SU-DHL-6 (cell line): ENCODE measurements around the gene TSACC.

ENCODE experiments used
- H2AFZ ChIP-seq: fragments of 200-600 bp; sonication (generic); 2 replicates; pipeline ENCODE4 v1.6.1; 2014; ENCODE audit warnings: low read depth, mild to moderate bottlenecking, moderate library complexity, mixed read lengths, antibody characterized with exemption, low read length; ENCODE audit not compliant: severe bottlenecking
- H3F3A ChIP-seq: fragments of 200-600 bp; shearing (Covaris generic); 2 replicates; pipeline ENCODE4 v1.6.0; 2016; ENCODE audit warnings: antibody characterized with exemption, mild to moderate bottlenecking; ENCODE audit not compliant: insufficient read depth
- H3K27ac ChIP-seq: fragments of 200-600 bp; sonication (generic); 2 replicates; pipeline ENCODE4 v1.5.1; 2016; ENCODE audit warnings: low read depth, mild to moderate bottlenecking, low read length, moderate library complexity, mixed read lengths
- H3K27me3 ChIP-seq: fragments of 200-600 bp; sonication (generic), shearing (Covaris generic); 2 replicates; pipeline ENCODE4 v1.6.0; 2014; ENCODE audit warnings: mild to moderate bottlenecking, low read length
- H3K36me3 ChIP-seq: fragments of 200-600 bp; sonication (generic); 2 replicates; pipeline ENCODE4 v1.6.1; 2014; ENCODE audit warnings: mild to moderate bottlenecking, low read length, mixed read lengths
- H3K4me2 ChIP-seq: fragments of 300-600, 200-600 bp; shearing (Covaris generic), sonication (generic); 2 replicates; pipeline ENCODE4 v1.6.0; 2014; ENCODE audit warnings: low read length, low read depth, mild to moderate bottlenecking; ENCODE audit not compliant: poor library complexity, severe bottlenecking
- H3K4me3 ChIP-seq: fragments of 200-600 bp; sonication (generic); 2 replicates; pipeline ENCODE4 v1.5.1; 2014; ENCODE audit warnings: antibody characterized with exemption, low read length, mild to moderate bottlenecking, mixed read lengths; ENCODE audit not compliant: insufficient read depth, poor library complexity, severe bottlenecking
- H3K79me2 ChIP-seq: fragments of 200-600 bp; sonication (generic); 2 replicates; pipeline ENCODE4 v1.6.1; 2014; ENCODE audit warnings: mild to moderate bottlenecking, low read length, moderate library complexity; ENCODE audit not compliant: insufficient read depth
- H3K9ac ChIP-seq: fragments of 200-600 bp; sonication (generic); 2 replicates; pipeline ENCODE4 v1.7.0; 2014; ENCODE audit warnings: mild to moderate bottlenecking, low read length
- H3K9me2 ChIP-seq: fragments of 200-600 bp; sonication (generic); replicated peaks from 2 replicates; pipeline ENCODE4 v1.6.1; 2014; ENCODE audit warnings: low read length; ENCODE audit not compliant: insufficient read depth
- H3K9me3 ChIP-seq: fragments of 200-600 bp; sonication (generic); 2 replicates; pipeline ENCODE4 v1.6.1; 2014; ENCODE audit warnings: low read length, mixed read lengths; ENCODE audit not compliant: insufficient read depth
- H4K20me1 ChIP-seq: fragments of 200-600 bp; sonication (generic); 2 replicates; pipeline ENCODE4 v1.6.1; 2014; ENCODE audit warnings: low read depth, mild to moderate bottlenecking, antibody characterized with exemption, low read length, moderate library complexity, mixed read lengths
- CTCF ChIP-seq: fragments of 200-600 bp; sonication (generic); IDR thresholded peaks from one replicate; pipeline ENCODE4 v1.5.1; 2017; ENCODE audit warnings: antibody characterized with exemption, mild to moderate bottlenecking, low read length, moderate library complexity; ENCODE audit not compliant: insufficient read depth, poor library complexity, severe bottlenecking
- EZH2phosphoT487 ChIP-seq: fragments of 200-600 bp; sonication (generic), shearing (Covaris generic); conservative IDR thresholded peaks from 2 replicates; pipeline ENCODE4 v1.6.1; 2018; ENCODE audit warnings: mild to moderate bottlenecking, antibody characterized with exemption, low read length, moderate library complexity, mixed read lengths

The TSACC gene

GRCh38 chr1:156394082-156394481 lies 55.8 kb downstream of the TSACC start:
- Histone ChIP-seq H3K4me2 (no peak overlapping the region), H3F3A (no peaks in the 10 kb centered on the region), H3K9me3 (no peaks in the 10 kb centered on the region), H3K27ac (no peak overlapping the region), H4K20me1 (no peaks in the 10 kb centered on the region), H3K4me3 (no peak overlapping the region), H3K36me3 (no peaks in the 10 kb centered on the region), H3K27me3 (no peaks in the 10 kb centered on the region), H3K79me2 (no peaks in the 10 kb centered on the region), H3K9ac (no peak overlapping the region), H3K9me2 (no peaks in the 10 kb centered on the region), H2AFZ (no peak overlapping the region)
- TF ChIP-seq CTCF (no peak), EZH2phosphoT487 (no peak)

GRCh38 chr1:156394835-156395461 lies 56.6 kb downstream of the TSACC start:
- no peak for TF ChIP-seq EZH2phosphoT487
- TF ChIP-seq CTCF, result peak; percentile 11
- no peak overlapping the region for H3K4me2 ChIP-seq
- H3K9me2 ChIP-seq, result no peaks in the 10 kb centered on the region
- H3K36me3 ChIP-seq, result no peaks in the 10 kb centered on the region
- no peaks in the 10 kb centered on the region for H3K27me3 ChIP-seq
- H3F3A ChIP-seq, result no peaks in the 10 kb centered on the region
- no peak overlapping the region for H3K4me3 ChIP-seq
- no peak overlapping the region for H3K27ac ChIP-seq
- no peak overlapping the region for H3K9ac ChIP-seq
- no peaks in the 10 kb centered on the region for H3K9me3 ChIP-seq
- H2AFZ ChIP-seq, result no peak overlapping the region
- H4K20me1 ChIP-seq, result no peaks in the 10 kb centered on the region
- H3K79me2 ChIP-seq, result no peaks in the 10 kb centered on the region
